Lower lobe of right lung (tissue), 2 donors: ENCODE data around the gene ESYT1. TPM values are rescaled to one million over a fixed set of nuclear protein-coding genes. Genes with fewer than 3 reads are reported as not detected.

ENCODE experiments used
- ATAC-seq, 2 donors: fragments of 200-7000 bp; cut with Tn5 transposase; one replicate each; pipeline ENCODE4 v1.9.1; 2020 to 2022; ENCODE audit warnings: mild to moderate bottlenecking in 2 of 2, moderate library complexity in 2 of 2
- DNase-seq: peaks from one replicate; pipeline ENCODE4 v3.0.0-alpha.2; 2020
- H3K27ac ChIP-seq: fragments of 200-600 bp; one replicate; pipeline ENCODE4 v1.8.0; 2022
- H3K27me3 ChIP-seq: fragments of 200-600 bp; one replicate; pipeline ENCODE4 v1.8.0; 2022; ENCODE audit warnings: low read depth
- H3K36me3 ChIP-seq: fragments of 200-600 bp; one replicate; pipeline ENCODE4 v1.8.0; 2022; ENCODE audit warnings: mild to moderate bottlenecking
- H3K4me1 ChIP-seq: fragments of 200-600 bp; one replicate; pipeline ENCODE4 v1.8.0; 2022
- H3K4me3 ChIP-seq: fragments of 200-600 bp; one replicate; pipeline ENCODE4 v1.8.0; 2022; ENCODE audit warnings: mild to moderate bottlenecking
- H3K9me3 ChIP-seq: fragments of 200-600 bp; one replicate; pipeline ENCODE4 v1.8.0; 2022
- CTCF ChIP-seq: fragments of 200-600 bp; IDR thresholded peaks from one replicate; pipeline ENCODE4 v1.8.0; 2022; ENCODE audit warnings: antibody characterized with exemption, mild to moderate bottlenecking
- intact Hi-C: fragments of 100-400 bp; cut with DNase I; formaldehyde crosslinking; loops from one replicate; pipeline ENCODE4 v1.11.0; 2022
- total RNA-seq: library from RNA; stranded (reverse); fragmentation: NEBNext Ultra II Directional; extraction: Animal tissue kit (Norgen Biotek cat#: 25700); gene quantifications from one replicate; pipeline ENCODE4 v1.2.1, GENCODE V29; 2021
- donor health status: DM: no; HTN: yes; CAD: no; lungs with severe emphysema.

Gene ESYT1
- total RNA-seq, 1 donor from 2014 or later: 114 TPM

DNA sequence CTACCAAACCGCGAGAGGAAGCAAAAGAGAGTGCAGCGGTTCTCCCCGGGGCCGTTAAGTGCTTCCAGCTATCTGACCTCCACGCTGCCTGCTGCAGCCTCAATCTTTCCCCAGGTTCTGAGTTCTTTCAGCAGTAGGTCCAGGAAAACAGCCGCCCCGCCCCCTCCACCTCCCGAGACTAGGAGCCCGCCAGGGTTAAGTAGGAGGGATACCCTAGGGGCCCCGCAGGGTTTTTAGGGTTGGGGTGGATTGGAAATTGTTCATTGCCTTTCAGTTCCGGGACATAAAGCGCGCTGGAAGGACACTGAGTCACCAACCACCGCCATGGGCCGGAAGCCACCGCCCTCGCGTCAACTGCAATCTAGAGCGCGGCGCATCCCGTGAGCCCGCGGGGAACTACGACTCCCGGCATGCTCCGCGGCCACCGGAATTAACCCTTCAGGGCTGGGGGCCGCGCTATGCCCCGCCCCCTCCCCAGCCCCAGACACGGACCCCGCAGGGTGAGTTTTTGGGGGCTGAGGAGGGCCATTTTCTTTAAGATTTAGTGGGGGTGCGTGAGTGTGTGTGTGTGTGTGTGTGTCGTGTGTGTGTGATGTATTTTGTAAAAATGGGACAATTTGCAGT is 24.2 kb downstream of the ESYT1 start, which contains the start of gene MYL6B:
Gene MYL6B, plus strand, starts transcription at position 456 of the 624 bp plus-strand sequence. CDS start 1,332 bp downstream, outside the sequence.
- ATAC-seq: peak; percentile 96 to 98
- Histone ChIP-seq H3K36me3 (no peaks in the 10 kb centered on the region), H3K27ac (peak within 1 kb of the TSS; percentile 92), H3K27me3 (no peaks in the 10 kb centered on the region), H3K4me1 (peaks cover 31% of the 10 kb centered on the region), H3K4me3 (peak within 1 kb of the TSS; percentile 73), H3K9me3 (no peaks in the 10 kb centered on the region)
- peak; percentile 96 for DNase-seq
- TF ChIP-seq CTCF: no peak
- intact Hi-C loops: no loop called here

DNA sequence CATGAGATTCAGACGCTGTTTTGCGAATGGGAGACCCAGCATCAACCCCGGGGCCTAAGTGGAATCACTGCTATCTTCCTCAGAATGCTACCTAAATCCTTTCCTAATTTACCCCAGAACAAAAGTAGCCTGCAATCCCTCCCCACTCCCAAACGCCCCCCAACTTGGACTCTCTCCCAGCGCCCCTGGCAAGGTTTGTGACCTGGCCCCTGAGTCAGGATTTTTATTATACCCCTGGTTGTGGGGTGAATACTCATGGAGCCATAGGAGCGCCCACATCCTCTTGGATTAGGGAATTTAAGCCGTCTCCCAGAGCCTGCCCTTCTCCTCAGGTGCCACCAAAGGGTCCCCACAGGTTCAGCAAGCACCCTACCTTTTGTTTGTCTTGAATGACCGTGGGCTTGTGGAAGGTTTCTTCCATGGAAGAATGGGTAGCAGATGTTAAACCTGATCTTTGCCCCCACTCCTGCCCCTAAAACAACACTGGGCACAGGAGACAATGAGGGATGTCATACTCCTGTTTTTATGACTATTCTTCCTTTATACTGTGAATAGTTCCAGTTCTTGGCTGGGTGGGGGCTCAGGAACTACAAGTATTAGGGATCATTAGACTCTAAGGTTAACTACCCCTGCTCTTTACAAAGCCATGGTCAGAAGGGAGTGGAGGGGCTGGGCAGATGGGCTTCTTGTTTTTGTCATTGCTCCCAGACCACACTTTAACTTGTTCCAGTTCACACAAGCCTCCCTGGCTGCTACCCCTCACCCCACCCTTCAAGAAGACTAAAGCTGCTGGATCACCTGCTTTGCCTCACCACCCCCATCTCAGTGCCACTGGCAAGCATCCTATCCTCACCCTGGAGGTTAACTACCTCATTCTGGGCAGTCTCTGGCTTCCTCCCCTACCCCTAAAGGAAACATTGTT is 24.9 kb downstream of the ESYT1 start:
- H3K4me1 ChIP-seq: peaks cover 30% of the 10 kb centered on the region
- no peak for ATAC-seq
- no peaks in the 10 kb centered on the region for H3K9me3 ChIP-seq
- DNase-seq: no peak
- intact Hi-C loops: no loop called here
- peak overlapping the region; percentile 73 for H3K4me3 ChIP-seq
- no peaks in the 10 kb centered on the region for H3K36me3 ChIP-seq
- no peak for TF ChIP-seq CTCF
- H3K27ac ChIP-seq: peak overlapping the region; percentile 92
- no peaks in the 10 kb centered on the region for H3K27me3 ChIP-seq

DNA sequence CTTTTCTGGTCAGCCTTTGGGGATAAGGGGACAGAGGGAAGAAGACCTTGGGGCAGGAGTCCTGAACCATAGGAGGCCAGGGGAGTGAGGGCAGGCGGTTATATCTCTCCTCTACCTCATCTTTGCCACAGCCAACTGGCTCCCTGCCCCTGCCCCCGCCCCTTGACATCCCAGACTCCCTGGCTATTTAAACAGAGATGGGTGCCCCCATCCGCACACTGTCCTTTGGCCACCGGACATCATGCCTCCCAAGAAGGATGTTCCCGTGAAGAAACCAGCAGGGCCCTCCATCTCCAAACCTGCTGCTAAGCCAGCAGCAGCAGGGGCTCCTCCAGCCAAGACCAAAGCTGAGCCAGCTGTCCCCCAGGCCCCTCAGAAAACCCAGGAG is 25.6 kb downstream of the ESYT1 start:
- TF ChIP-seq CTCF: no peak
- Histone ChIP-seq H3K9me3 (no peaks in the 10 kb centered on the region), H3K4me1 (peaks cover 30% of the 10 kb centered on the region), H3K27me3 (no peaks in the 10 kb centered on the region), H3K36me3 (no peaks in the 10 kb centered on the region), H3K4me3 (no peak overlapping the region), H3K27ac (no peak overlapping the region)
- DNase-seq: no peak
- intact Hi-C loops: no loop called here
- ATAC-seq: no peak

- intact Hi-C loops: no loop called here
- Histone ChIP-seq H3K4me3 (no peak overlapping the region), H3K9me3 (no peaks in the 10 kb centered on the region), H3K36me3 (peaks cover under 1% of the 10 kb centered on the region), H3K4me1 (peaks cover 30% of the 10 kb centered on the region), H3K27me3 (no peaks in the 10 kb centered on the region), H3K27ac (no peak overlapping the region)
- TF ChIP-seq CTCF: no peak
- ATAC-seq (no peak), DNase-seq (peak; percentile 14)
These were observed 26.2 kb downstream of the ESYT1 start for GRCh38 chr12:56154246-56154771.

GRCh38 chr12:56154818-56155217 is 26.8 kb downstream of the ESYT1 start:
- intact Hi-C loops: no loop called here
- no peak for TF ChIP-seq CTCF
- ATAC-seq (no peak), DNase-seq (no peak)
- Histone ChIP-seq H3K27me3 (no peaks in the 10 kb centered on the region), H3K36me3 (peaks cover 5% of the 10 kb centered on the region), H3K4me1 (peaks cover 35% of the 10 kb centered on the region), H3K27ac (no peak overlapping the region), H3K9me3 (no peaks in the 10 kb centered on the region), H3K4me3 (no peak overlapping the region)
